GM23338 (cell line): ENCODE data around the gene BMP8A. TPM values are rescaled to one million over a fixed set of nuclear protein-coding genes. Genes with fewer than 3 reads are reported as not detected.

ENCODE experiments used
- ATAC-seq: fragments of 200-7000 bp; cut with Tn5 transposase; 3 replicates; pipeline ENCODE4 v1.9.1; 2020
- DNase-seq: peaks from one replicate; pipeline ENCODE4 v3.0.0-alpha.2; 2015; ENCODE audit warnings: low spot score
- H2AFZ ChIP-seq: fragments of 200-600 bp; sonication (generic); 2 replicates; pipeline ENCODE4 v1.8.0; 2016; ENCODE audit warnings: antibody characterized with exemption, mild to moderate bottlenecking, moderate library complexity
- H3F3A ChIP-seq: fragments of 200-600 bp; sonication (generic); replicated peaks from 2 replicates; pipeline ENCODE4 v1.8.0; 2017; ENCODE audit warnings: antibody characterized with exemption, mixed run types, low read depth
- H3K27ac ChIP-seq: fragments of 200-600 bp; sonication (generic); 2 replicates; pipeline ENCODE4 v1.6.1; 2016; ENCODE audit warnings: low read depth
- H3K27me3 ChIP-seq: fragments of 200-600 bp; sonication (generic); 2 replicates; pipeline ENCODE4 v1.8.0; 2016; ENCODE audit warnings: mild to moderate bottlenecking, mixed run types, moderate library complexity; ENCODE audit not compliant: insufficient read depth
- H3K36me3 ChIP-seq: fragments of 200-600 bp; sonication (generic); 2 replicates; pipeline ENCODE4 v1.8.0; 2016; ENCODE audit warnings: mild to moderate bottlenecking; ENCODE audit not compliant: insufficient read depth
- H3K4me1 ChIP-seq: fragments of 200-600 bp; sonication (generic); 2 replicates; pipeline ENCODE4 v1.8.0; 2016; ENCODE audit warnings: mild to moderate bottlenecking, moderate library complexity; ENCODE audit not compliant: insufficient read depth
- H3K4me2 ChIP-seq: fragments of 200-600 bp; sonication (generic); 2 replicates; pipeline ENCODE4 v1.7.1; 2017; ENCODE audit warnings: mixed run types
- H3K4me3 ChIP-seq: fragments of 200-600 bp; sonication (generic); 2 replicates; pipeline ENCODE4 v1.6.1; 2016; ENCODE audit warnings: mixed run types
- H3K79me2 ChIP-seq: fragments of 200-600 bp; sonication (generic); replicated peaks from 2 replicates; pipeline ENCODE4 v1.8.0; 2017; ENCODE audit warnings: mild to moderate bottlenecking; ENCODE audit not compliant: insufficient read depth
- H3K9me2 ChIP-seq: fragments of 200-600 bp; sonication (generic); 2 replicates; pipeline ENCODE4 v1.8.0; 2017; ENCODE audit not compliant: insufficient read depth
- H4K20me1 ChIP-seq: fragments of 200-600 bp; sonication (generic); replicated peaks from 2 replicates; pipeline ENCODE4 v1.8.0; 2017; ENCODE audit warnings: mild to moderate bottlenecking; ENCODE audit not compliant: insufficient read depth
- H3K27ac Mint-ChIP-seq: 2 replicates; pipeline ENCODE4 v1.8.0; 2020; ENCODE audit warnings: inconsistent platforms, mild to moderate bottlenecking, moderate library complexity, mixed read lengths
- H3K27me3 Mint-ChIP-seq: 3 replicates; pipeline ENCODE4 v1.8.0; 2022; ENCODE audit warnings: low read depth, mild to moderate bottlenecking, moderate library complexity, mixed read lengths, inconsistent platforms; ENCODE audit not compliant: insufficient read depth, poor library complexity
- H3K36me3 Mint-ChIP-seq: 3 replicates; pipeline ENCODE4 v1.8.0; 2021; ENCODE audit warnings: low read depth, mild to moderate bottlenecking, inconsistent platforms, moderate library complexity, mixed read lengths
- H3K4me1 Mint-ChIP-seq: 3 replicates; pipeline ENCODE4 v1.8.0; 2020; ENCODE audit warnings: mild to moderate bottlenecking, inconsistent platforms, mixed read lengths
- H3K4me3 Mint-ChIP-seq: 3 replicates; pipeline ENCODE4 v1.8.0; 2021; ENCODE audit warnings: moderate library complexity, mild to moderate bottlenecking, inconsistent platforms, mixed read lengths
- H3K9me3 Mint-ChIP-seq: 3 replicates; pipeline ENCODE4 v1.8.0; 2020; ENCODE audit warnings: moderate library complexity, mild to moderate bottlenecking, inconsistent platforms, mixed read lengths
- CREB1 ChIP-seq: fragments of 250-450 bp; sonication (Bioruptor Pico); IDR thresholded peaks from 2 replicates; pipeline ENCODE4 v1.5.0; 2020; ENCODE audit warnings: low read depth, mild to moderate bottlenecking, moderate library complexity
- CTCF ChIP-seq, 2 experiments: fragments of 200-600 bp in 1 of 2; sonication (generic) in 1 of 2; conservative IDR thresholded peaks; 2 replicates each; pipeline versions ENCODE4 v1.5.1 to v1.6.1; 2016 to 2017; ENCODE audit warnings: antibody characterized with exemption in 2 of 2, low read depth in 2 of 2, mild to moderate bottlenecking in 2 of 2, moderate library complexity in 1 of 2
- EZH2 ChIP-seq: fragments of 200-600 bp; sonication (generic); IDR thresholded peaks from one replicate; pipeline ENCODE4 v1.8.0; 2017; ENCODE audit warnings: antibody characterized with exemption, mild to moderate bottlenecking, low read depth; ENCODE audit not compliant: unreplicated experiment
- EZH2phosphoT487 ChIP-seq: fragments of 200-600 bp; sonication (generic); IDR thresholded peaks from one replicate; pipeline ENCODE4 v1.8.1; 2018; ENCODE audit warnings: antibody characterized with exemption; ENCODE audit not compliant: unreplicated experiment
- NANOG ChIP-seq: IDR thresholded peaks from 2 replicates; pipeline ENCODE4 v1.6.1; 2016; ENCODE audit warnings: antibody characterized with exemption, borderline replicate concordance
- POLR2AphosphoS5 ChIP-seq: IDR thresholded peaks from 2 replicates; pipeline ENCODE4 v1.6.1; 2016; ENCODE audit warnings: antibody characterized with exemption, low read depth
- STAT1 ChIP-seq: IDR thresholded peaks from one replicate; pipeline ENCODE4 v1.6.1; 2016; ENCODE audit warnings: antibody characterized with exemption; ENCODE audit not compliant: unreplicated experiment
- ZNF331 ChIP-seq: fragments of 250-450 bp; sonication (Bioruptor Pico); IDR thresholded peaks from 2 replicates; pipeline ENCODE4 v1.5.0; 2020; ENCODE audit warnings: low read depth, mild to moderate bottlenecking, moderate library complexity
- polyA plus RNA-seq: library from polyadenylated mRNA; unstranded; fragments of >200 nt; fragmentation: Nextera tagmentation; extraction: Ambion mirVana; gene quantifications from 2 replicates; pipeline ENCODE4 v1.2.1, GENCODE V29; 2016
- total RNA-seq: library from RNA; depleted of rRNA; stranded (reverse); fragments of >200 nt; shearing (Covaris generic); gene quantifications from 2 replicates; pipeline ENCODE4 v1.2.3, GENCODE V29; 2014
- TF ChIP-seq, protein P1 (sequence below): fragments of 250-450 bp; sonication (Bioruptor Pico); IDR thresholded peaks from 2 replicates; pipeline ENCODE4 v1.5.0; 2020; ENCODE audit warnings: mild to moderate bottlenecking, moderate library complexity

Gene BMP8A
- total and polyA plus RNA-seq, 2 experiments from 2014 or later = 0.34 to 0.63 TPM

GRCh38 chr1:39441797-39442196 lies 49.6 kb upstream of the BMP8A start:
- peaks cover 99% of the 10 kb centered on the region for H3K36me3 ChIP-seq
- H3K27me3 Mint-ChIP-seq = no peaks in the 10 kb centered on the region

GRCh38 chr1:39445573-39445972 lies 45.9 kb upstream of the BMP8A start:
- Histone ChIP-seq H2AFZ (no peak overlapping the region), H3K4me3 (no peak overlapping the region), H3K27ac (no peak overlapping the region), H4K20me1 (peaks cover 24% of the 10 kb centered on the region), H3K36me3 (peaks cover 85% of the 10 kb centered on the region), H3K27me3 (no peaks in the 10 kb centered on the region), H3F3A (no peaks in the 10 kb centered on the region; the same call in 1 of the 2 replicates), H3K4me2 (no peak overlapping the region), H3K79me2 (no peaks in the 10 kb centered on the region), H3K4me1 (no peaks in the 10 kb centered on the region), H3K9me2 (no peaks in the 10 kb centered on the region)
- ATAC-seq (no peak), DNase-seq (no peak)
- Mint-ChIP-seq H3K27ac (no peak overlapping the region), H3K4me1 (no peaks in the 10 kb centered on the region), H3K4me3 (no peak overlapping the region), H3K36me3 (peaks cover 94% of the 10 kb centered on the region), H3K27me3 (peaks cover 2% of the 10 kb centered on the region), H3K9me3 (no peaks in the 10 kb centered on the region)
- TF ChIP-seq EZH2 (no peak), POLR2AphosphoS5 (no peak), STAT1 (no peak), ZNF331 (CRISPR knock-in tag) (no peak), EZH2phosphoT487 (no peak), CTCF (conservative IDR thresholded peaks at IDR 0.05; ENCODE audit: low read depth in 2 of 2) (no peak), CREB1 (CRISPR knock-in tag) (no peak)
- TF ChIP-seq, protein P1, sequence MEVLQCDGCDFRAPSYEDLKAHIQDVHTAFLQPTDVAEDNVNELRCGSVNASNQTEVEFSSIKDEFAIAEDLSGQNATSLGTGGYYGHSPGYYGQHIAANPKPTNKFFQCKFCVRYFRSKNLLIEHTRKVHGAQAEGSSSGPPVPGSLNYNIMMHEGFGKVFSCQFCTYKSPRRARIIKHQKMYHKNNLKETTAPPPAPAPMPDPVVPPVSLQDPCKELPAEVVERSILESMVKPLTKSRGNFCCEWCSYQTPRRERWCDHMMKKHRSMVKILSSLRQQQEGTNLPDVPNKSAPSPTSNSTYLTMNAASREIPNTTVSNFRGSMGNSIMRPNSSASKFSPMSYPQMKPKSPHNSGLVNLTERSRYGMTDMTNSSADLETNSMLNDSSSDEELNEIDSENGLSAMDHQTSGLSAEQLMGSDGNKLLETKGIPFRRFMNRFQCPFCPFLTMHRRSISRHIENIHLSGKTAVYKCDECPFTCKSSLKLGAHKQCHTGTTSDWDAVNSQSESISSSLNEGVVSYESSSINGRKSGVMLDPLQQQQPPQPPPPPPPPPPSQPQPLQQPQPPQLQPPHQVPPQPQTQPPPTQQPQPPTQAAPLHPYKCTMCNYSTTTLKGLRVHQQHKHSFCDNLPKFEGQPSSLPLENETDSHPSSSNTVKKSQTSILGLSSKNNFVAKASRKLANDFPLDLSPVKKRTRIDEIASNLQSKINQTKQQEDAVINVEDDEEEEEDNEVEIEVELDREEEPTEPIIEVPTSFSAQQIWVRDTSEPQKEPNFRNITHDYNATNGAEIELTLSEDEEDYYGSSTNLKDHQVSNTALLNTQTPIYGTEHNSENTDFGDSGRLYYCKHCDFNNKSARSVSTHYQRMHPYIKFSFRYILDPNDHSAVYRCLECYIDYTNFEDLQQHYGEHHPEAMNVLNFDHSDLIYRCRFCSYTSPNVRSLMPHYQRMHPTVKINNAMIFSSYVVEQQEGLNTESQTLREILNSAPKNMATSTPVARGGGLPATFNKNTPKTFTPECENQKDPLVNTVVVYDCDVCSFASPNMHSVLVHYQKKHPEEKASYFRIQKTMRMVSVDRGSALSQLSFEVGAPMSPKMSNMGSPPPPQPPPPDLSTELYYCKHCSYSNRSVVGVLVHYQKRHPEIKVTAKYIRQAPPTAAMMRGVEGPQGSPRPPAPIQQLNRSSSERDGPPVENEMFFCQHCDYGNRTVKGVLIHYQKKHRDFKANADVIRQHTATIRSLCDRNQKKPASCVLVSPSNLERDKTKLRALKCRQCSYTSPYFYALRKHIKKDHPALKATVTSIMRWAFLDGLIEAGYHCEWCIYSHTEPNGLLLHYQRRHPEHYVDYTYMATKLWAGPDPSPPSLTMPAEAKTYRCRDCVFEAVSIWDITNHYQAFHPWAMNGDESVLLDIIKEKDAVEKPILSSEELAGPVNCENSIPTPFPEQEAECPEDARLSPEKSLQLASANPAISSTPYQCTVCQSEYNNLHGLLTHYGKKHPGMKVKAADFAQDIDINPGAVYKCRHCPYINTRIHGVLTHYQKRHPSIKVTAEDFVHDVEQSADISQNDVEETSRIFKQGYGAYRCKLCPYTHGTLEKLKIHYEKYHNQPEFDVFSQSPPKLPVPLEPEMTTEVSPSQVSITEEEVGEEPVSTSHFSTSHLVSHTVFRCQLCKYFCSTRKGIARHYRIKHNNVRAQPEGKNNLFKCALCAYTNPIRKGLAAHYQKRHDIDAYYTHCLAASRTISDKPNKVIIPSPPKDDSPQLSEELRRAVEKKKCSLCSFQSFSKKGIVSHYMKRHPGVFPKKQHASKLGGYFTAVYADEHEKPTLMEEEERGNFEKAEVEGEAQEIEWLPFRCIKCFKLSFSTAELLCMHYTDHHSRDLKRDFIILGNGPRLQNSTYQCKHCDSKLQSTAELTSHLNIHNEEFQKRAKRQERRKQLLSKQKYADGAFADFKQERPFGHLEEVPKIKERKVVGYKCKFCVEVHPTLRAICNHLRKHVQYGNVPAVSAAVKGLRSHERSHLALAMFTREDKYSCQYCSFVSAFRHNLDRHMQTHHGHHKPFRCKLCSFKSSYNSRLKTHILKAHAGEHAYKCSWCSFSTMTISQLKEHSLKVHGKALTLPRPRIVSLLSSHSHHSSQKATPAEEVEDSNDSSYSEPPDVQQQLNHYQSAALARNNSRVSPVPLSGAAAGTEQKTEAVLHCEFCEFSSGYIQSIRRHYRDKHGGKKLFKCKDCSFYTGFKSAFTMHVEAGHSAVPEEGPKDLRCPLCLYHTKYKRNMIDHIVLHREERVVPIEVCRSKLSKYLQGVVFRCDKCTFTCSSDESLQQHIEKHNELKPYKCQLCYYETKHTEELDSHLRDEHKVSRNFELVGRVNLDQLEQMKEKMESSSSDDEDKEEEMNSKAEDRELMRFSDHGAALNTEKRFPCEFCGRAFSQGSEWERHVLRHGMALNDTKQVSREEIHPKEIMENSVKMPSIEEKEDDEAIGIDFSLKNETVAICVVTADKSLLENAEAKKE (CRISPR knock-in tag) = no peak

More at GRCh38 chr1:39441797-39442196, 49.6 kb upstream of the BMP8A start:
- DNase-seq (no peak), ATAC-seq (no peak)
- H3K9me3 Mint-ChIP-seq = no peaks in the 10 kb centered on the region
- H4K20me1 ChIP-seq = peaks cover 25% of the 10 kb centered on the region
- H3K4me1 Mint-ChIP-seq = no peaks in the 10 kb centered on the region
- H3K36me3 Mint-ChIP-seq = peaks cover 82% of the 10 kb centered on the region
- H3K27ac ChIP-seq = no peak overlapping the region
- TF ChIP-seq CTCF (conservative IDR thresholded peaks at IDR 0.05; ENCODE audit: low read depth in 2 of 2) (no peak), STAT1 (no peak), NANOG (no peak)
- no peak overlapping the region for H2AFZ ChIP-seq
- no peaks in the 10 kb centered on the region; the same call in 1 of the 2 replicates for H3F3A ChIP-seq
- H3K9me2 ChIP-seq = no peaks in the 10 kb centered on the region
- no peak overlapping the region for H3K4me3 ChIP-seq
- no peaks in the 10 kb centered on the region for H3K79me2 ChIP-seq
- H3K4me1 ChIP-seq = no peaks in the 10 kb centered on the region
- H3K4me3 Mint-ChIP-seq = no peak overlapping the region
- no peak overlapping the region for H3K27ac Mint-ChIP-seq
- H3K27me3 ChIP-seq = no peaks in the 10 kb centered on the region
- H3K4me2 ChIP-seq = no peak overlapping the region
